HG02642 (cell line): ENCODE measurements around the gene FBXO4.

ENCODE experiments used
- ATAC-seq: cut with Tn5 transposase; IDR thresholded peaks from one replicate; pipeline ENCODE4 v1.9.1; 2021; ENCODE audit warnings: mild to moderate bottlenecking; ENCODE audit not compliant: unreplicated experiment, poor library complexity

FBXO4 gene, protein sequence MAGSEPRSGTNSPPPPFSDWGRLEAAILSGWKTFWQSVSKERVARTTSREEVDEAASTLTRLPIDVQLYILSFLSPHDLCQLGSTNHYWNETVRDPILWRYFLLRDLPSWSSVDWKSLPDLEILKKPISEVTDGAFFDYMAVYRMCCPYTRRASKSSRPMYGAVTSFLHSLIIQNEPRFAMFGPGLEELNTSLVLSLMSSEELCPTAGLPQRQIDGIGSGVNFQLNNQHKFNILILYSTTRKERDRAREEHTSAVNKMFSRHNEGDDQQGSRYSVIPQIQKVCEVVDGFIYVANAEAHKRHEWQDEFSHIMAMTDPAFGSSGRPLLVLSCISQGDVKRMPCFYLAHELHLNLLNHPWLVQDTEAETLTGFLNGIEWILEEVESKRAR

DNA sequence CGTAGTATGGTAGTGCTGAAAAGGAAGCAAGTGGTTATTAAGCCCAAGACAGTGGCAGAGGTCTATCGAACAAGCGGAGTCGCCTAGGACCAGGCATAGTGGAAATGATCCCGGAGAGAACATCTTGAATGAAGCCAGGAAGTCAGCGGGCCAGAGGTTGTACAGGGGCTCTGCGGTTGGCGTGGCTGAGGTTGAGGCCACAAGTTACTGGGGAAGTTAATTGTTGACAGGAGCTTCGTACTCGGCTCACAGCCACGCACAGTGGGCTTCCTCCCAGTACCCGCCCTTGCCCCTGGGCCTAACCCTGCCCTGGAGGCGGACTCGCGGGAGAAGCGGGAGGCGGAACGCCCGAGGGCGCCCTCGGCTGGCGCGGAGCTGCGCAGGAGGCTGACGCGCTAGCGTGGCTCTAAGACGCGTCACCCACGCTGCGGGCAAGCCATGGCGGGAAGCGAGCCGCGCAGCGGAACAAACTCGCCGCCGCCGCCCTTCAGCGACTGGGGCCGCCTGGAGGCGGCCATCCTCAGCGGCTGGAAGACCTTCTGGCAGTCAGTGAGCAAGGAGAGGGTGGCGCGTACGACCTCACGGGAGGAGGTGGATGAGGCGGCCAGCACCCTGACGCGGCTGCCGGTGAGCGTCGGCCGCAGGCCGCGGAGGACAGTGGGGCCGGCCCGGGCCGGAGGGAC is at the start of gene FBXO4:
TSS of gene FBXO4 (plus strand) at position 410 of the 683 bp plus-strand sequence. CDS start at position 439, 29 bp downstream.
- ATAC-seq, result peak; percentile 98

DNA sequence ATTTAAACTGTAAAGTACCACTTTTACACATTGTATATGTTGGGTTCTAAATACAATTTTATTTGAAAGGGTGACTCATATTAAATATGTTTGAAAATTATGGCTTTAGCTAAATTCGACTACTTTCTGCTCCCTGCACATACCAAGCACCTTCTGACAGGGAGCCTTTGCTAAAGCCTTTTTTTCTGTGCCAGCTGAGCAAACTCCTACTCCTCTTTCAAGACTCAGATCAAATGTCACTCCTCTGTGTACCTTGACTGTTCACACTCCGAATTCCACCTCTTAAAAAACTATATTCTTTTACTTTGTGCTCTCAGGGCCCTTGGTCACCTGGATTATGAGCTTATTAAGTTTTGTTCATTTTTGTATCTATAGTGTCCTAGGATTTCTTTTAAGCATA is 48.4 kb upstream of the FBXO4 start:
- no peak for ATAC-seq

DNA sequence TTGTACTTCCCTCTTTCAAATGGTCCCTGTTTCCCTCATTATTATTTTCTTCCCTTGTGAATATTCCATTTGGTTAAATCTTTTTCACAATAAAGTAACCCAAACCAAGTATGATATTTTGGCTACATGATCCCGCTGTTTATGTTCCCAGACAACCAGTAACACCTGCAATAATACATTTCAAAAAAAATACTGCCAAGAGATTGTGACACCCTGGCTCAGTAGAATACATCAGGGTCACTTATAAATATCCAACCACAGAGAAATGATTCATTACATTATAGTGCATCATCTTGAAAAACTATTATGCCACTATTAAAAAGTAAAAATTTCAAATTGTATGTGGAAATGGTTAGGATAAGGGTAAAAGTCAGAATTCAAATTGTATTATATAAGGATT is 47.7 kb upstream of the FBXO4 start:
- ATAC-seq, result no peak

DNA sequence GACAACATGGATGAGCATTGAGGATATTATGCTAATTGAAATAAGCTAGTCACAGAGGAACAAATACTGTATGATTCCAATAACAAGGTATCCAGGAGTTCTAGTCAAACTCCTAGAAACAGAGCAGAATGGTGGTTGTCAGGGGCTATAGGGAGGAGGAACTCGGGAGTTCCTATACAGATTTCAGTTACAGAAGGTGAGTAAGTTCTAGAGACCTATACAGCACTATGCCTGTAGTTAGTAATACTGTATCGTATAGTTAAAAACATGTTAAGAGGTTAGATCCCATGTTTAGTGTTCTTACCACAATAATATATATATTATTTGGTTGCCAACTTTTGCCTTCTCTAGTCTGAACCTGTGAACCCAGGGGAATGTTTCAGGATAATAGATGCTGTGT is 46.9 kb upstream of the FBXO4 start:
- peak; percentile 55 for ATAC-seq

DNA sequence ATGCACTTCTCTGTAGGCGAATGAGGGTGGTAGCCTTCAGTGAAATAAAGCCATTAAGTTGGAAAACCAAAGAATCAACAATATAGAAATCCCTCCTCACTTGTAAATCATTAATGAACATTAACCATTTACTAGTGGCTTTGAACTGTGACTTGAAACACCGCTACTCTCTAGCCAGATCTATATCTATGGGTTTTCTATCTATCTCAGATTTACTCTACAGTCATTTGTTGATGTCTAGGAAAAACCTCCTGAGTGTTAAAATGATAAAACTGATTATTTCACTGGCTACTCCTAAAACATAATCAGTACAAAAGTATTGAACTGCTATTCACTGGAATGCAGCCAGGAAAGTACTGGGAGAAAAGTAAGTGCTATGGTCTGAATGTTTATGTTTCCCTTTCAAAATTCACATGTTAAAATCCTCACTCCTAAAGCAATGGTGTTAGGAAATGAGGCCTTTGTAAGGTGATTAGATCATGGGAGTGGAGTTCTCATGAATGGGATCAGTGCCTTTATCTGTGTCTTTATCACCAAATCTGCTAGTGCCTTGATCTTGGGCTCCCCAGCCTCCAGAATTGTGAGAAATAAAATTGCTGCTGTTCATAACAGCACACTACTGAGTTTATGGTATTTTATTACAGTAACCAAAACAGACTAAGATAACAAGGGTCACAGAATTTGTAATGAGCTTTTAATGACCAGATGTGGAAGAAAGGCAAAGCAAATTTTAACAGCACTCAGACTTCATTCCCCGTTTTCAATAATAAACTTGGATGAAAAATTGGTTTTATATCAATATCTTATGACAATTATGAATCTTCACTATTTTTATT is 46.2 kb upstream of the FBXO4 start:
- peak; percentile 63 for ATAC-seq

DNA sequence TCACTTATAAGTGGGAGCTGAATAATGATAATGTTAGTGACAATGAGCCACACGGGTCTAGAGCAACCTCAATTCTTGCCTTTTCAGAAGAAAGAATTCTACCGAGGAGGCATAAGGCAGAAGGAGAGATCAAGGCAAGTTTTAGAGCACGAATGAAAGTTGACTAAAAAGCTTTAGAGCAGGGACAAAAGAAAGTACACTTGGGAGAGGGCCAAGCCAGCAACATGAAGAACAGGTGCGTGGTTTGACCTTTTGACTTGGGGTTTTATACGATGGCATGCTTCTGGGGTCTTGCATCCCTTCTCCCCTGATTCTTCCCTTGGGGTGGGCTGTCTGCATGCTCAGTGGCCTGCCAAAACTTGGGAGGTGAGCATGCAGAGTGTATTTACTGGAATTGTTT is 42.3 kb upstream of the FBXO4 start:
- no peak for ATAC-seq

DNA sequence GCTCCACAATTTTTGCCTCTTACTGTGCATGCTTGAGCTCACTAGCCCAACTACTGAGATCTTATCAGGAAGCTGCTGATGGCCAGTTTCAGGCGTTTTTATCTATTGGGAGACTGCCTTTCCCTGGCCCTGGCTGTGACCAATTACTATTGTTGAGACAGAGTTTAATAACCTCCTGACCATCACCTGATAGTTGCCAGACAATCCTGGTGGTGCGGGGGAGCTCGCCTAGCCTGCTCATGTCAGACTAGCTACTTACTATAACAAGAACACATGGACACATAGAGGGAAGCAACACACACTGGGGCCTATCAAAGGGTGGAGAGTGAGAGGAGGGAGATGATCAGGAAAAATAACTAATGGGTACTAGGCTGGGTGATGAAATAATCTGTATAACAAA is 41.8 kb upstream of the FBXO4 start:
- ATAC-seq, result no peak

DNA sequence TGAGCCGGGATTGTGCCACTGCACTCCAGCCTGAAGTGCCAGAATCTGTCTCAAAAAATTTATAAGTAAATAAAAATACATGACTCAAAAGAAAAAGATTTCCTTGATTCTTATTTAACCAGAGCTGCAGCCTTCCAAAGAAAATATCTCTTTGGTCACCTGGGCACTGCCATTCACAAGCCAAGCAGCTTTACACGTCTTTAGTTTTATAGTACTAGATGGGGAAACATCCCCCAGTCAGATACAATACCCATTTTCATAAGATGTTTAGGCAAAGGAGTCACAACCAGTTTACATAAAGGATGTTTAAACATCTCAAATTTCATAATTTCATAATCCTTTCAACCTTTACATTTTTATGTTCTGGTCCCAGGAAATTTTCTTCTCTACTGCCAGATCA is 41.1 kb upstream of the FBXO4 start:
- ATAC-seq, result no peak

DNA sequence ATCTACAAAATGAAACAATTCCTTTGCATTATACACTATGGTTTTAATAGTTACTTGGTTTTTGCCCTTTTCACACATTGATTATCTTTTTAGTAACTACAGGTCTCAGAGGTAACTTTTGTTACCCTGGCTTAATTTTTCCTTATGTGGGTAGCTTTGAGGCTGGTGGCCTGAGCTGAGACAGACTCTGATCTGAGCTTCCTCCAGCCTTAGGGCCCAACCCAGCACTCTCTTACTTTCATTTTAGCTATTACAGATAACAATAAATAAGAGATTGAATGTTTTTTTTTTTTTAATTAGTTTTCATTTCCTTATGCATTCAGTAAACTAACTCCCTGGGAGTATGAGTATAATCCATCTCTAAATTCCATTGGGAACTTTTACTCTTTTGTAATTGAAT is 39.8 kb upstream of the FBXO4 start:
- ATAC-seq, result no peak

DNA sequence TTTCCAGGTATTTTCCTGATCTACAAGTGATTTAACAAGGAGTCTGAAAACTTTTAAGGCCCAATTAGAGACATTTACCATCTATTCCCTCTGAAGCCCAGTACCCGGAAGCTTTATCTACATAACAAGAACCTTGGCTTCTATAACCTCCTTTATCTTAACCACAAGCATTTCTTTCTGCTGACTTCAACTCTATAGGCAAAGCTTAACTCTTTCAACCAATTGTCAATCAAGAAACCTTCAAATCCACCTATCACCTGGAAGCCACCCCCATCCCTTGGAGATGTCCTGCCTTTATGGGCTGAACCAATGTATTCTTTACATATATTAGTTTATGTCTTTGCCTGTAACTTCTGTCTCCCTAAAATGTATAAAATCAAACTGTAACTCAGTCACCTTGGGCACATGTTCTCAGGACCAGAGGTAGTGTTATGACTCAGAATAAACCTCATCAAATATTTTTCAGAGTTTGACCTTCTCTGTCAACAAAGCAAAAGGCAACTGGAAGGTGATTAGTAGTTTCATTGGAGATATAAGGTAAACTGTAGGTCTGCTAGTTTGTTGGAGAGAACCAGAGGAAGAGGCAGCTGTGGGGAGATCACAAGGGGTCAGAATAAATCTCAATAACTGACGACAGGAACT is 33.9 kb upstream of the FBXO4 start:
- ATAC-seq, result no peak

DNA sequence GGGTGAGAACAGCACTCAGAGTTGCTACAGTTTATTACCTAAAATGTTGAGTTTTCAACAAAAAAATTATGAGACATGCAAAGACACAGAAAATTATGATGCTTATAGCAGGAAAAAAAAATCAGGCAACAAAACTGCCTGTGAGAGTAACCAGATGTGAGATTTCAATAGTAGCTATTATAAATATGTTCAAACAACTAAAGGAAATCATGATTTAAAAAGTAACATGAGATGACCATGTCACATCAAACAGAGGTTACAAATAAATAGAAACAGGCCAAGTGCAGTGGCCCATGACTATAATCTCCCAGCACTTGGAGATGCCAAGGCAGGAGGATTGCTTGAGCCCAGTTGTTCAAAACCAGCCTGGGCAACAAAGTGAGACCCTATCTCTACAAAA is 33.0 kb upstream of the FBXO4 start:
- no peak for ATAC-seq

DNA sequence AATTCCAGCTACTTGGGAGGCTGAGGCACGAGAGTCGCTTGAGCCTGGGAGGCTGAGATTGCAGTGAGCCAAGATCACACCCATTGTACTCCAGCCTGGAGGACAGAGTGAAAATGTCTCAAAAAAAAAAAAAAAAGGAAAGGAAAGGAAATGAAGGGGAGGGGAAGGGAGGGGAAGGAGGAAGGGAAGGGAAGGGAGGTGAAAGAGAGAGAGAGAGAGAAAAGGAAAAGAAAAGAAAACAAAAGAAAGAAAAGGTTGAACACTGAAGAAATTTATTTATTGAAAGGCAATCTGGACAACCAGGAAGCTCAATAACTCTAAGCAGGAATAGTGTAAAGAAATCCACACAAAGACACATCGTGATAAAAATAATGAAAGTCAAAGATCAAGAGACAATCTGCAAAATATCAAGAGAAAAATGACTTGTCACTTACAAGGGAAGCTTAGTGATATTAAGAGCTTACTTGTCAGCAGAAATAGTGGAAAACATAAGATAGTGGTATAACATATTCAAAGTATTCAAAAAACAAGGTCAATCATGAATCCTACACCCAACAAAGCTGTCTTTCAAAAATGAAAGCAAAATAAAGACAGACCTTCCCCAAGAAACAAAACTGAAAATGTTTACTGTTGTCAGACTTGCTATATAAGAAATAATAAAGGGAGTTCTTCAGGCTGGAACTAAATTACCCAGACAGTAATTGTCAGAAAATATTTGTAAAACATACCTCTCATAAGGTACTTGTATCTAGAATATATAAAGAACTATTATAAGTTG is 31.8 kb upstream of the FBXO4 start:
- peak; percentile 65 for ATAC-seq

DNA sequence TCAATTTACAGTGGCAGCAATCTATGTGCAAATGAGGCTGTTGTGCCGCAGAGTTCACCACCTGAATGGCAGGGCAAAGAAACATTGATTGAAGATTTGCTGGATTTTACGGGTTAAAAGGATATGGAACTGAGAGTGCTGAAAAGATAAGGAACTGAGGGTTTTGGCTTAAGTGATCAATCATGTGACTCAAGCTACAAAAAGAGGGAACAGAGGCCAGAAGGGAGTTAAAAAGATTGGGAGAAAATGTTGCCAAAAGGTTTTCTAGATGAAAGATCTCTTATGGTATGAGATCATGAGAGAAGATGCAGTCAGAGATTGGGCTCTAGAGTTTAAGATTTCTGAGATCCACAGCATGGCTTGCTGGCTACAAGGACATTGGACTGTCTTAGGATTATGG is 28.9 kb upstream of the FBXO4 start:
- no peak for ATAC-seq

DNA sequence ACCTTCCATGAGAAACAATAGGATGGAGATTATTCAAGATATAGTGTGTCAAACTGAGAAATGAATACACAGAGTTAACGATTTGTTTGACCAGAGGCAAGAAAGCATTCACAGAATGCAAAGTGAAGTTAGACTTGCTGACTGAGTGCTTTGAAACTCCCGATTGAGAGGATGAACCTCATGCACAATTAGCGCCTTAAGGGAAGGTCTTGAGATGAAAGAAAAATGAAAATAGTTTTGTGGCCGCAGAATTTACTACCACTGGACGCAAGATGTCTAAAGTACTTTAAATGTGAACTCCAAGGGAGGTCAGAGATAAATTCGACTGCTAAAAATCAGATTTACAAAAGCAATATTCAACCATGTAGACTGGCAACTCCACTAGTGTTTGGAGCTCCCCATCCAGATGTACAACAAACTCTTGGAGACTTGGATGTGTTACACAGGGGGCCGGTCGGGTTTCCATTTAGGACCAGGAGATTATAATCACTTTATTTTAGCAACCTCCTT is 21.6 kb upstream of the FBXO4 start:
- no peak for ATAC-seq

DNA sequence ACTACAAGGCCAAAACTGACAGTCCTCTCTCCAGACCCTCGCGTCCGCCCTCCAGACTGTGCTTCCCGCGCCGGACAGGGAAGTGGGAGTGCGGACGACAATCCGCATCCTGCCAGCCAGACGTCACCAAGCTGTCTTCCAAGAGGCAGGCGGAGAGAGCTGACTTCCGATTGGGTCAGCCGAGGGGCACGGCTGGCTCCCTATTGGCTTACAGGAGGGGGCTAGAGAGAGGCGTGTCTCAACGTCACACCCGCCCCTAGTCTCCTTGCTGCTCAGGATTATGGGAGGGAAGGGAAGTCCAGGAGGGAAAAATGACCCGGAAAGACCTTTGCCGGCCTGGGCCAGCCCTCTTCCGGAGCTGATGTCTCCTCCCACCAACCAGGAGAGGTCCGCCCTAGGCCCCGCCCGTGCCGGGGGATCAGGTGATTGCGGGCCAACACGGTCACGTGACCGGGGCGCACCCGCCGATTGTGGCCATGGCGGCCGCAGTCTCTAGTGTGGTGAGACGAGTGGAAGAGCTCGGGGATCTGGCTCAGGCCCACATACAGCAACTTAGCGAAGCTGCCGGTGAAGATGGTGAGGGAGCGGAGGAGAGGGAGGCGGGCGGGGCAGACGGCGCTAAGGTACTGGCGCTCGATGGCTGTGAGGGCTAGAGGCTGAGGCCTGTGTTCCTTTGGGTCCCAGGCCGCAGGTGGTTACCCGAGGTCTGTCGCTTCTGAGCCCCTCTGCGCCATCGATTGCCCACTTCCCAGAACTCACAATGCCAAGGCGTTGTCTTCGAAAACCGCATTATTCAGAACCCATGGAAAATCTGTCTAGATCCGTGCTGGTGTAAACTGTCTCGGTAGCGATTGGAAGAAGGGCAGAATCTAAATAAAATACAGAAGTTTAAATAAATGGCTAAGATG is 20.9 kb upstream of the FBXO4 start, which contains the start of gene RIMOC1:
TSS of gene RIMOC1 (plus strand) at position 453 of the 908 bp plus-strand sequence. CDS start at position 477, 24 bp downstream.
- peak; percentile 99 for ATAC-seq

DNA sequence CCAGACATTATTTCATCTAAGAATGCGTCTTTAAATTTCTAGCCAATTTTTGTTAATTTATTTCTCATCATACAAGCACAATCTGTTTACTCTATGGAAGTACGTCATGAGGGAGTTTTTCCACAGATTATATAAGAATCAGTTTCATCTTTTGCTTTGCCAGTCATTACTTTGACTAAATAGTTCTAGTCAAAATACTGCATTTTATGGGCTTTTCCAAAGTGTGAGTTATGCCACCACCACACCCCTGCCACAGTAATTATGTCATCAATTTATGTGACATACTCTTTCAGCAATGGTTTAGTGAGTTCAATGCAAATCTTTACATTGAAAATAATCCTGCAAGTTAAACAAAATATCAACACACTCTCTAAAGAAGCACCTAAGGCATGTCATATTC is 18.9 kb upstream of the FBXO4 start:
- no peak for ATAC-seq

DNA sequence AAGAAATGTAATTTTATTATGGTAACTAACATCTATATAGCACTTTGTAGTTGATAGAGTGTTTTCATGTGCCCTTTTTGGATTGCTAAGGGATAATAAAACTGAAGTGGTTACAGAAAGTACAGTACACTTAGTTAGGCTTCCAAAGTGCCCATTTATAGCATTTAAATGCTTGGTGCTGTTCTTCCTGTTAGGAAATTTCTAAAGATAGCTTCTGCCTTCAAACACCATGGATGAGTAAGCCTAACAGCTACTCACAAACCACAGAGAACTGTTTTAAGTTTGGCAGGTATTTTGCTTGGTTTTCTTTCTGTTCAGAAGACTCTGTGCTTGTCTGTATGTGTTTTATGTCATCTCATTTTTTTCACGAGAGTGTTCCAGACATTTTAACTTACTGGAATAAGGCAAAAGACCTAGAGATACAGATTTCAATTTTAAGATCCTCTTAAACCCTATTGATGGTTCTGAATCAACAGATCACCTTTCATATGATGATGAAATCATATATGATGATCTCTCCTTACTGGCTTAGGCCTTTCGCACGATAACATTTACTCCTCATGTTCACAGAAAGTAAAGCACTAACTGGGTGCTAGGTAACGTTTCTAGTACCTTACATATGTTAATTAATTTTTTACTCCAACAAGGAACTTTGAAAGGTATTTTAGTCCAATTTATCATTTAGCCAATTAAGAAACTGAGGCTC is 16.6 kb upstream of the FBXO4 start:
- ATAC-seq, result no peak

DNA sequence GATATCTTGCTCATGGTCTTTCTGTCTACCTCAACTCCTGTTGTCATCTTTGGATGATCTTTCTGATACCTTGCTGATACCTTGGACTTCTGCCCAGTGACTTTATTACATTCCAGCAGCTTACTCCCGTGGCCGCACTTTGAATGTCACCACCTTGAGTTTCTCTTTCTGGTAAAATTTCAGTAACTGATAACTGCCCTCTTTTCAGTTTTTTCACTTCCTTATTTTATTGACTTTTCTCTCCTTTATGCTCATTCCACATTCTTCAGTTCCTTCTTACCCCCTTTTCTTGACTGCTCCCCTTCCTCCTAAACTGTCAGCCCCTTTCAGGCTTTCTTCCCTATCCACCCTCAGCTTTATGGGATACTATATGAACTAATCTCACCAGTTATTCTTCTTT is 7.0 kb upstream of the FBXO4 start:
- peak; percentile 64 for ATAC-seq
